Osteocyte (in vitro differentiated cells): ENCODE data around the gene COL4A2. TPM values are rescaled to one million over a fixed set of nuclear protein-coding genes. Genes with fewer than 3 reads are reported as not detected.

ENCODE experiments used
- DNase-seq: peaks from one replicate; pipeline ENCODE4 v3.0.0; 2021; ENCODE audit warnings: mixed read lengths; ENCODE audit not compliant: unreplicated experiment; ENCODE audit errors: extremely low spot score
- H3K27ac Mint-ChIP-seq: one replicate; pipeline ENCODE4 v1.8.0; 2021; ENCODE audit warnings: mild to moderate bottlenecking, mixed read lengths; ENCODE audit not compliant: unreplicated experiment
- H3K27me3 Mint-ChIP-seq: one replicate; pipeline ENCODE4 v1.8.0; 2021; ENCODE audit warnings: mixed read lengths; ENCODE audit not compliant: unreplicated experiment
- H3K36me3 Mint-ChIP-seq: one replicate; pipeline ENCODE4 v1.8.0; 2021; ENCODE audit warnings: mixed read lengths; ENCODE audit not compliant: unreplicated experiment
- H3K4me1 Mint-ChIP-seq: one replicate; pipeline ENCODE4 v1.8.0; 2021; ENCODE audit warnings: mixed read lengths; ENCODE audit not compliant: unreplicated experiment
- H3K4me3 Mint-ChIP-seq: one replicate; pipeline ENCODE4 v1.8.0; 2021; ENCODE audit warnings: mild to moderate bottlenecking, moderate library complexity, mixed read lengths; ENCODE audit not compliant: unreplicated experiment
- H3K9me3 Mint-ChIP-seq: one replicate; pipeline ENCODE4 v1.8.0; 2021; ENCODE audit warnings: mixed read lengths; ENCODE audit not compliant: unreplicated experiment
- CTCF ChIP-seq: fragments of 200-600 bp; sonication (generic); IDR thresholded peaks from 2 replicates; pipeline ENCODE4 v1.5.0; 2021; ENCODE audit warnings: antibody characterized with exemption, mild to moderate bottlenecking, moderate library complexity
- total RNA-seq: library from RNA; stranded (reverse); gene quantifications from 2 replicates; pipeline ENCODE4 v1.2.1, GENCODE V29; 2021

Gene COL4A2
- total RNA-seq, 1 donor from 2014 or later = 2,001 TPM

GRCh38 chr13:110284779-110285484, 22.2 kb upstream of the COL4A2 start:
- no peaks in the 10 kb centered on the region for H3K9me3 Mint-ChIP-seq
- peak overlapping the region; percentile 98 for H3K27ac Mint-ChIP-seq
- peaks cover 87% of the 10 kb centered on the region for H3K4me1 Mint-ChIP-seq
- TF ChIP-seq CTCF = no peak
- no peak overlapping the region for H3K4me3 Mint-ChIP-seq
- peak; percentile 40 for DNase-seq
- H3K36me3 Mint-ChIP-seq = peaks cover 47% of the 10 kb centered on the region
- no peaks in the 10 kb centered on the region for H3K27me3 Mint-ChIP-seq

- TF ChIP-seq CTCF = no peak
- Mint-ChIP-seq H3K27me3 (no peaks in the 10 kb centered on the region), H3K36me3 (peaks cover 58% of the 10 kb centered on the region), H3K27ac (peak overlapping the region; percentile 98), H3K9me3 (no peaks in the 10 kb centered on the region), H3K4me1 (peaks cover 81% of the 10 kb centered on the region), H3K4me3 (no peak overlapping the region)
- DNase-seq = peak; percentile 80
Measured at GRCh38 chr13:110285991-110286832, 20.9 kb upstream of the COL4A2 start.

- peak; percentile 76 for DNase-seq
- TF ChIP-seq CTCF = no peak
- Mint-ChIP-seq H3K36me3 (peaks cover 64% of the 10 kb centered on the region), H3K27ac (peak overlapping the region; percentile 98), H3K9me3 (no peaks in the 10 kb centered on the region), H3K27me3 (no peaks in the 10 kb centered on the region), H3K4me1 (peaks cover 80% of the 10 kb centered on the region), H3K4me3 (peak overlapping the region; percentile 29)
Measured at GRCh38 chr13:110286833-110287819, 20.0 kb upstream of the COL4A2 start.

- Mint-ChIP-seq H3K4me1 (peaks cover 74% of the 10 kb centered on the region), H3K27ac (peak overlapping the region; percentile 41), H3K27me3 (no peaks in the 10 kb centered on the region), H3K9me3 (no peaks in the 10 kb centered on the region), H3K36me3 (peaks cover 57% of the 10 kb centered on the region), H3K4me3 (no peak overlapping the region)
- DNase-seq = peak; percentile 77
- TF ChIP-seq CTCF = no peak
Measured at GRCh38 chr13:110289174-110289573, 17.9 kb upstream of the COL4A2 start.
